Stimulated activated CD4-positive, alpha-beta T cell treated with anti-CD3 and anti-CD28 coated beads, Interleukin-1b, Interleukin-23, amount 100 ng/mL, for 4 hours (primary cell): ENCODE results near the gene PNPLA8.

Source experiments
- DNase-seq, 2 donors: peaks; one replicate each; pipeline ENCODE4 v3.0.0-alpha.2; 2020; ENCODE audit warnings: low read depth in 2 of 2

PNPLA8 gene

DNA sequence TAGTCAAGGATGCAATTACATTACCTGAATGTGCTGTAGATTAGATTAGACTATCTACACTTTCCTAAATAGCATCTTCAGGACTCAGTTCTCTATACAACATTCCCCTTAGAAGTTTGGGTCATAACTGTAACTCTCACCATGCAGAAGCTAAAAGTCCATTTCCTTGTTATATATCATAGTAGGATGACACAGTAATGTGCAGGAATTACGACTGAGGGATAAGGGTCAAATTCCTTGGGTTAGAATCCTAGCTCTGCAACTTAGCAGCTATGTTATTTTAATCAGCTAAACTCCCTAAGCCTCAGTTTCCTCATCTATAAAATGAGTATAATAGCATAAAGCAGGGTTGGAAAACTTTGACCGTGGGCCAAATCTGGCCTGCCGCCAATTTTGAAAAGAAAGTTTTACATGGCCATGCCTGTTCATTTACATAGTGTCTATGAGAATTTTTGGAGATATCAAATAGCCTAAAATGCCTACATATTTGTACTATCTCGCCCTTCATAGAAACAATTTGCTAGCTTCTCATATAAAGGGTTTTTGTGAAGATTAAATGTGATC, 84.5 kb downstream of the PNPLA8 start:
- DNase-seq: no peak

DNA sequence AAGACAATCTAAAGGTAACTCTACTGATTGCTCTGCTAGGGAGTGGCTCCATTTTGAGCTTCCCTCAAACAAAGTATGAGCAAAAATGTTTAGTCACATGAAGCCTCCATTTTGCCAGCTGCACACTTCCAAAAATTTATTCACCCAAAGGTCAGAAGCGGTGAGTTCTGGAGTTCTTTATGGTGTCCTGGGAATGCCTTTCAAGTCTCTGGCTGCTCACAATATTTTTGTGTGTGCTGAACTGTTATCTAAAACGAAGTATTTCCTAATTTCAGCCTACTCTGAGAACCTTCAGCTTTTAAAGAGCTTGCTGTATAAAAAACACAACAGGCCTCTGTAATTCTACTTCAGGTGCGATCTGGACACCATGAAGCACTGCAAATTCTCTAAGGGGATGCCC, 85.3 kb downstream of the PNPLA8 start:
- DNase-seq: no peak

DNA sequence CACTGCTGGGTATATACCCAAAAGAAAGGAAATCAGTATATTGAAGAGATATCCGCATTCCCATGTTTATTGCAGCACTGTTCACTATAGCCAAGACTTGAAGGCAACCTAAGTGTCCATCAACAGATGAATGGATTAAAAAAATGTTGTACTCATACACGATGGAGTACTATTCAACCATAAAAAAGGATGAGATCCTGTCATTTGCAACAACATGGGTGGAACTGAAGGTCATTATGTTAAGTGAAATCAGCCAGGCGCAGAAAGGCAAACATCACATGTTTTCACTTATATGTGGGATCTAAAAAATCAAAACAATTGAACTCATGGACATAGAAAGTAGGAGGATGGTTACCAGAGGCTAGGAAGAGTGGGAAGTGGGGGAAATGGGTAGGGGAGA, 89.0 kb downstream of the PNPLA8 start:
- no peak for DNase-seq

- no peak for DNase-seq
These were observed 91.9 kb downstream of the PNPLA8 start for GRCh38 chr7:108434010-108434409.

- DNase-seq: no peak
These were observed 94.8 kb downstream of the PNPLA8 start for GRCh38 chr7:108431099-108431498.

GRCh38 chr7:108430664-108431063, 95.3 kb downstream of the PNPLA8 start:
- DNase-seq: no peak

- DNase-seq: no peak
These were observed 98.2 kb downstream of the PNPLA8 start for GRCh38 chr7:108427766-108428165.

DNA sequence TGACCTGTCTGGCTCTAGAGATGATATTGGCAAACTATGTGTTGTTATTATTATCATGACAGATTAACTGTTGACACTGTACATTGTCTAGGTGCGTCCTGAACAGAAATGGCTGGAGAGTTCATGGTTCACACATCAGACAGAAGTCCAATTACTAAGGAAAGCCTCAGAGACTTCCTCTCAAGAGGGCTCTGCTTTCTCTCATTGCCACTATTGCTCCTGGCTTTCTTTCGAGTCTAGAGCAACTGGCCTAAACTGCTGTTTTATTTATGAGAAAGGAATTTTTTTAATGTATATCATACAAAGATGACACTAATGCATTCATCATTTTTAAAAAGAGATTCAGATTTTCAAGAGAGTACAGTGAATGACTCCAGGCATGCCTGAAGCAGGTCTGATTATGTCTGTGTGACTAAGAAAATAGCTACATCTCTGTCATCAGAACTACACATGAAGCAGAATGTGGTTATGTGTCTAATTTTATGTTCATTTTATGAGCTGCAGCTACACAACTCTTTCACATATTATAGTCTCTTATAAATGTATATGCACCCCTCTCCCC, 100.1 kb downstream of the PNPLA8 start:
- no peak for DNase-seq

DNA sequence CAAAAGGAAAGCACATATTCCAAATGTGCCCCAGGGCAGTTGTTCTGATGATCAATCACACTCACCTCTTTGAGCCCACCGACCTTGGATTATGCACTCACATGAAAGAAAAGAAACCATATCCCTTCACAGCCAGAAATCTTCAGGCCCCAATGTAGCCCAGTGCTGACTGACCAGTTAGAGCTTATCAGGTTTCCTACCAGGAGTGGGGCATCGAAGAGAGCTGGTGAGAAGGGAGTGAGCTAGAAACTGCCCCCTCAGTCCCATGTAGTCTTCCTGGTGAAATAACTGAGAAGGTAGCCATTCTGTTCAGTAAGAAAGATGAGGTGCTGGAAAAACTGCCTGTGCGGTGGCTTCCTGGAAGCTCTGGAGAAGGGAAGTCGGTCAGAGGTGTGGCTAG, 101.9 kb downstream of the PNPLA8 start:
- DNase-seq: no peak

DNA sequence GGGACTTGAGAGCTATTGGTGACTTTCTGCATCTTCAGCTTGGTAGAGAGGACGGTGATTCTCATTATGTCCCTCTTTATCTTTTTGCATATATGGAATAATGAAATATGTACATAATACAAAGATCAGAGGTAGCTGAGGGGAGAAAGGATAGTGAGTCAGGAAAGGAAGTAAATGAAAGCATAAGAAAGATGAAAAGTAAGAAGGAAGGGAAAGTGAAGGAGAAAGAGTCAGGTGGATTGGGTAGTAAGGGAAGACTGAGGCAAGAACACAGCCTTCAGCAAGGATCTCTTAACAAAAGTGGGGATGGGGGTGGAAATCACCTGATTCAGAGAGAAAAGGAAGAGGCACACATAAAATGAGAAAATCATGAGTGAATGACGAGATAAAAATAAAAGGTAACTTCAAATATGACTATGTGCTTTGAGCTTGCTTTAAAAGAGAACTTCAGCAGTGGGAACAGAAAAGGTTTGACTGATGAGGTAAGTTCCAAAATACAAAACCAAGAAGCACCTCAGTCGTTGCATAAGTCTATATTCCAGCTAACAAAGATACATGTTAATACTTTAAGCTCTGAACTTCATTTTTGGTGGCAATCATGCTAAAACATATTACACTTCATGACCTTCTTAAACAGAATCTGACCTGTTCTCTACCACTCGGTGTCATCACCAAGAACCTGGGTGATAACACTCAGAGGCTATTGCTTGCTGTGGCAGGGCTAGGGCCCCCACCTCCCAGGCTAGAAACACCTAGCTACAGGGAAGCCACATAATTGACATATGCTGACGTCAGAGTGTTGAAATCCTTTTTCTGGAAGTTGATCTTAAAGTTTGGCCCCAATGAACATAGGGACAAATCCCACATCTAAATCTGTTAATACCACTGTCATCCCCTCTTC, 102.6 kb downstream of the PNPLA8 start:
- DNase-seq: no peak

- no peak for DNase-seq
These were observed 104.1 kb downstream of the PNPLA8 start for GRCh38 chr7:108421720-108422331.
